Testis (tissue), 3 donors: ENCODE data around the gene RRH. TPM values are rescaled to one million over a fixed set of nuclear protein-coding genes. Genes with fewer than 3 reads are reported as not detected.

Experiments
- polyA plus RNA-seq: library from polyadenylated mRNA; stranded (reverse); fragments of 350-450 nt; fragmentation: Illumina TruSeq; extraction: RNeasy Lipid Tissue Mini Kit (QIAGEN cat#74804); gene quantifications from one replicate; pipeline ENCODE4 v1.2.3, GENCODE V29; 2014; ENCODE audit warnings: low read depth, low replicate concordance; ENCODE audit not compliant: insufficient read depth
- total RNA-seq, 2 donors: library from RNA; depleted of rRNA; stranded (reverse); fragments of >200 nt; gene quantifications; one replicate each; pipeline ENCODE4 v1.2.3, GENCODE V29; 2016

The RRH gene
- total and polyA plus RNA-seq, 3 donors from 2014 or later = 0.43 to 1.0 (median 0.51) TPM

Other genes starting within 250 kb of the RRH start
- 1 to 10 TPM; 7.1 to 7.3 TPM for gene CASP6, start 124.5 kb upstream of the RRH start, total RNA-seq
- gene CASP6, start 124.5 kb upstream of the RRH start, polyA plus RNA-seq = 3.6 TPM
- gene PLA2G12A, start 97.9 kb upstream of the RRH start, total RNA-seq = 10 to 100 TPM; 12.2 to 14.1 TPM
- 20.7 TPM for gene PLA2G12A, start 97.9 kb upstream of the RRH start, polyA plus RNA-seq
- 10 to 100 TPM in 1 of 2 donors, 1 to 10 TPM in 1; 4.3 to 24.5 TPM for gene CFI, start 26.0 kb upstream of the RRH start, total RNA-seq
- gene CFI, start 26.0 kb upstream of the RRH start, polyA plus RNA-seq = 26.0 TPM
- 10 to 100 TPM; 14.5 to 17.8 TPM for gene GAR1, start 12.2 kb upstream of the RRH start, total RNA-seq
- 28.5 TPM for gene GAR1, start 12.2 kb upstream of the RRH start, polyA plus RNA-seq
- 1 to 10 TPM in 1 of 2 donors, under 1 TPM in 1; 0.37 to 1.2 TPM for gene LRIT3, start 20.1 kb downstream of the RRH start, total RNA-seq
- 0.73 TPM for gene LRIT3, start 20.1 kb downstream of the RRH start, polyA plus RNA-seq
- under 1 TPM; 0.79 to 0.87 TPM for gene EGF, start 84.9 kb downstream of the RRH start, total RNA-seq
- 1.3 TPM for gene EGF, start 84.9 kb downstream of the RRH start, polyA plus RNA-seq